Measurements from ENCODE around the gene ZNF44.

The ZNF44 gene

DNA sequence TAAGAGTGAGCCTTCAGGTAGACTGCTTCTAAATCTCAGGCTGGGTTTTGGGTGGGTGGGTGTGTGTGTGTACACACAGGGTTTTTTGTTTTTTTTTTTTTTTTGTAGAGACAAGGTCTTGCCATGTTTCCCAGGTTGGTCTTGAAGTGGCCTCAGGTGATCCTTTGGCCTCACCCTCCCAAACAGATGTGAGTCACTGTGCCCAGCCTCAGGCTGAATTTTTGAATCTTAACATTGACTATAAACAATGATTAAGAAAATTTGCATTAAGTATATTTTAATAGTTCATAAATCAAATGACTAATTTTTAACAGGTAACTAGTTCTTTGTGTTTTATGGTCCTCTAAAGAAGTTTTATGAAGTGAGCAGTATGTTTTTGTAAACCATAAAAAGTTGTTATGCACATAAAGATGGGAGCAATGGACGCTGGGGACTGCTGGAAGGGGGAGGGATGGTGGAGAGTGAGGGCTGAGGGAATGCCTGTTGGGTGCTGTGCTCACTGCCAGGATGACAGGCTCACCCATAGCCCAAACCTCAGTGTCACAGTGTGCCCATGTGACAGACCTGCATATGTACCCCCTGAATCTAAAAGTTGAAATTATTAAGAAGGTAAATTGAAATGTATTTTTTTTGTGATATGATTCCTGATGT is 71.6 kb downstream of the ZNF44 start:
- no peak overlapping the region for H3K4me3 ChIP-seq (replicated peaks; ENCODE audit: low read depth, low read length)
- no peak for DNase-seq (ENCODE audit: extremely low read depth, low read depth)
- TF ChIP-seq, protein P1, sequence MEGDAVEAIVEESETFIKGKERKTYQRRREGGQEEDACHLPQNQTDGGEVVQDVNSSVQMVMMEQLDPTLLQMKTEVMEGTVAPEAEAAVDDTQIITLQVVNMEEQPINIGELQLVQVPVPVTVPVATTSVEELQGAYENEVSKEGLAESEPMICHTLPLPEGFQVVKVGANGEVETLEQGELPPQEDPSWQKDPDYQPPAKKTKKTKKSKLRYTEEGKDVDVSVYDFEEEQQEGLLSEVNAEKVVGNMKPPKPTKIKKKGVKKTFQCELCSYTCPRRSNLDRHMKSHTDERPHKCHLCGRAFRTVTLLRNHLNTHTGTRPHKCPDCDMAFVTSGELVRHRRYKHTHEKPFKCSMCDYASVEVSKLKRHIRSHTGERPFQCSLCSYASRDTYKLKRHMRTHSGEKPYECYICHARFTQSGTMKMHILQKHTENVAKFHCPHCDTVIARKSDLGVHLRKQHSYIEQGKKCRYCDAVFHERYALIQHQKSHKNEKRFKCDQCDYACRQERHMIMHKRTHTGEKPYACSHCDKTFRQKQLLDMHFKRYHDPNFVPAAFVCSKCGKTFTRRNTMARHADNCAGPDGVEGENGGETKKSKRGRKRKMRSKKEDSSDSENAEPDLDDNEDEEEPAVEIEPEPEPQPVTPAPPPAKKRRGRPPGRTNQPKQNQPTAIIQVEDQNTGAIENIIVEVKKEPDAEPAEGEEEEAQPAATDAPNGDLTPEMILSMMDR (IDR thresholded peaks at IDR 0.05; ENCODE audit: low read depth, low read length, missing control alignments), result no peak
